Astrocyte of the cerebellum (primary cell): ENCODE measurements around the gene USP32.
A peak's percentile ranks its signal among the peaks of the same experiment; 100 is the strongest.

Experiments
- DNase-seq: peaks from one replicate; pipeline ENCODE4 v3.0.0-alpha.2; 2011; ENCODE audit warnings: low read depth
- H3K4me3 ChIP-seq: 2 replicates; pipeline ENCODE4 v1.5.1; 2011; ENCODE audit warnings: mild to moderate bottlenecking, low read depth, low read length, moderate library complexity
- in situ Hi-C: cut with HindIII; loops from 2 replicates; pipeline ENCODE4 v1.10.0; 2017; ENCODE audit warnings: low sequenced_read_pairs
- TF ChIP-seq, protein P1 (sequence below): IDR thresholded peaks from 2 replicates; pipeline ENCODE4 v1.5.1; 2012; ENCODE audit warnings: low read length, low read depth, moderate library complexity, mild to moderate bottlenecking; ENCODE audit errors: missing control alignments

USP32 gene

GRCh38 chr17:60155815-60156214 lies 236.1 kb downstream of the USP32 start:
- TF ChIP-seq, protein P1, sequence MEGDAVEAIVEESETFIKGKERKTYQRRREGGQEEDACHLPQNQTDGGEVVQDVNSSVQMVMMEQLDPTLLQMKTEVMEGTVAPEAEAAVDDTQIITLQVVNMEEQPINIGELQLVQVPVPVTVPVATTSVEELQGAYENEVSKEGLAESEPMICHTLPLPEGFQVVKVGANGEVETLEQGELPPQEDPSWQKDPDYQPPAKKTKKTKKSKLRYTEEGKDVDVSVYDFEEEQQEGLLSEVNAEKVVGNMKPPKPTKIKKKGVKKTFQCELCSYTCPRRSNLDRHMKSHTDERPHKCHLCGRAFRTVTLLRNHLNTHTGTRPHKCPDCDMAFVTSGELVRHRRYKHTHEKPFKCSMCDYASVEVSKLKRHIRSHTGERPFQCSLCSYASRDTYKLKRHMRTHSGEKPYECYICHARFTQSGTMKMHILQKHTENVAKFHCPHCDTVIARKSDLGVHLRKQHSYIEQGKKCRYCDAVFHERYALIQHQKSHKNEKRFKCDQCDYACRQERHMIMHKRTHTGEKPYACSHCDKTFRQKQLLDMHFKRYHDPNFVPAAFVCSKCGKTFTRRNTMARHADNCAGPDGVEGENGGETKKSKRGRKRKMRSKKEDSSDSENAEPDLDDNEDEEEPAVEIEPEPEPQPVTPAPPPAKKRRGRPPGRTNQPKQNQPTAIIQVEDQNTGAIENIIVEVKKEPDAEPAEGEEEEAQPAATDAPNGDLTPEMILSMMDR, result no peak
- DNase-seq, result no peak
- H3K4me3 ChIP-seq, result no peak overlapping the region
- in situ Hi-C loops, result no loop called here

GRCh38 chr17:60155427-60155814 lies 236.5 kb downstream of the USP32 start:
- TF ChIP-seq, protein P1, result no peak
- DNase-seq, result no peak
- in situ Hi-C loops, result no loop called here
- H3K4me3 ChIP-seq, result no peak overlapping the region

DNA sequence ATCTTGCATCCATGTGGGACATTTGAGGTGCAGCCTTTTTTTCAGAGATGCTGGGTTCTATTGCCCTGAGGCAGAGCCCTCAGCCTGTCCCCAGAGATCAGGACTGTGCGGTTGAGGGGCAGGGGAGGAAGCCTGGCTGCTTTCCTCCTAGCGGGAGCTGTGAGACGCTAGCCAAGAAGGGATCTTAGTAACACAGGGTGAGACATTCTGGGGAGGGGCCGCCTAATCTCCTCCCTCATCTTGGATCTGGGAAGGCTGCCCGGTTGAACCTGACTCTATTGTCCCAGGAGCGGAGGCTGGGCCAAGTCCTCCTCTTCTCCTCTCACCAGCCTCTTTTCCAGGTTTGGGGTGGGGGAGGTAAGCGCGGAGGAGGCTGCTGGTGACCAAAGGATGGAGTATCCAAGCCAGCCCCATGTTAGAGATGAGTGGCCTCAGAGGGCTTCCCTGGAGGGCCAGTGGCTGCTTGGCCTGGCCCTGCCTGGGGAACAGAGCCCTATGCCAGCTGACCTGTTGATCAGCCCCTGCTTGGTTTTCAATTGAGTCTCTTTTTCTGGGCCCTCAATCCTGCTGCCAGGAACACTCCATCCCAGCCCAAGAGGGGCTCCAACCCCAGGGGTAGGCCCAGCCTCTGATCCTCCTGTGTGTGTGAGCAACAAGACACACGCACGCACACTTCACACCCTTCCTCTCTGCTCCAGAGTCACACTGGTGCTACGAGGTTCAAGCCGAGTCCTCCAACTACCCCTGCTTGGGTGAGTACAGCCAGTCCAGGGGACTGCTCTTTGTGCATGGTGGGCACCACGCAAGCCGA lies 237.1 kb downstream of the USP32 start:
- no peak overlapping the region for H3K4me3 ChIP-seq
- in situ Hi-C loops, result no loop called here
- DNase-seq, result peak; percentile 81
- TF ChIP-seq, protein P1, result no peak

GRCh38 chr17:60153606-60154390 lies 238.1 kb downstream of the USP32 start:
- no peak overlapping the region for H3K4me3 ChIP-seq
- TF ChIP-seq, protein P1, result no peak
- in situ Hi-C loops, result no loop called here
- DNase-seq, result no peak

- in situ Hi-C loops, result no loop called here
Measured at GRCh38 chr17:60151355-60151754, 240.6 kb downstream of the USP32 start.

More at GRCh38 chr17:60151355-60151754, 240.6 kb downstream of the USP32 start:
- no peak for DNase-seq
- TF ChIP-seq, protein P1, result no peak
- no peak overlapping the region for H3K4me3 ChIP-seq
